ENCODE measurements around the gene KCNB1. TPM values are rescaled to one million over a fixed set of nuclear protein-coding genes. Genes with fewer than 3 reads are reported as not detected.

The KCNB1 gene
- total RNA-seq, 2 donors from 2014 or later = 2.8 to 16.1 TPM

- intact Hi-C loops (cut with DNase I) = no loop called here
- Histone ChIP-seq H3K36me3 (no peaks in the 10 kb centered on the region), H3K4me3 (no peak overlapping the region), H3K4me1 (replicated peaks) (no peaks in the 10 kb centered on the region), H3K27ac (no peak overlapping the region), H3K27me3 (replicated peaks; ENCODE audit: insufficient read depth) (no peaks in the 10 kb centered on the region), H3K9me3 (no peaks in the 10 kb centered on the region)
- 85% methylated on average over 17 of the region's 17 CpGs for WGBS
- no peak for TF ChIP-seq POLR2A (IDR thresholded peaks at IDR 0.05)
- TF ChIP-seq POLR2AphosphoS5 (IDR thresholded peaks at IDR 0.05) = no peak
- TF ChIP-seq CTCF (IDR thresholded peaks at IDR 0.05) = no peak
- no peak for DNase-seq (ENCODE audit: low spot score)
These were observed 34.7 kb upstream of the KCNB1 start for GRCh38 chr20:49516916-49517804.

GRCh38 chr20:49515586-49515985, 33.1 kb upstream of the KCNB1 start:
- DNase-seq (ENCODE audit: low spot score) = peak; percentile 65
- intact Hi-C loops (cut with DNase I) = no loop called here
- TF ChIP-seq POLR2A (IDR thresholded peaks at IDR 0.05) (no peak), POLR2AphosphoS5 (IDR thresholded peaks at IDR 0.05) (peak; percentile 52)

GRCh38 chr20:49513517-49513916, 31.0 kb upstream of the KCNB1 start:
- no peaks in the 10 kb centered on the region for H3K9me3 ChIP-seq
- no peak for DNase-seq (ENCODE audit: low spot score)
- TF ChIP-seq POLR2AphosphoS5 (IDR thresholded peaks at IDR 0.05) = no peak
- TF ChIP-seq CTCF (IDR thresholded peaks at IDR 0.05) = no peak
- TF ChIP-seq POLR2A (IDR thresholded peaks at IDR 0.05) = no peak
- H3K27me3 ChIP-seq (replicated peaks; ENCODE audit: insufficient read depth) = no peaks in the 10 kb centered on the region
- H3K27ac ChIP-seq = no peak overlapping the region
- 95% methylated on average over 2 of the region's 2 CpGs for WGBS
- no peak overlapping the region for H3K4me3 ChIP-seq
- intact Hi-C loops (cut with DNase I) = no loop called here
- H3K36me3 ChIP-seq = no peaks in the 10 kb centered on the region
- H3K4me1 ChIP-seq (replicated peaks) = no peaks in the 10 kb centered on the region

More at GRCh38 chr20:49515586-49515985, 33.1 kb upstream of the KCNB1 start:
- Histone ChIP-seq H3K36me3 (no peaks in the 10 kb centered on the region), H3K27ac (no peak overlapping the region), H3K9me3 (no peaks in the 10 kb centered on the region), H3K27me3 (replicated peaks; ENCODE audit: insufficient read depth) (no peaks in the 10 kb centered on the region), H3K4me3 (no peak overlapping the region), H3K4me1 (replicated peaks) (no peaks in the 10 kb centered on the region)
- WGBS = 29% methylated on average over 3 of the region's 3 CpGs

- no peak for DNase-seq (ENCODE audit: low spot score)
- intact Hi-C loops (cut with DNase I) = no loop called here
- H3K36me3 ChIP-seq = no peaks in the 10 kb centered on the region
- H3K27ac ChIP-seq = no peak overlapping the region
- TF ChIP-seq POLR2AphosphoS5 (IDR thresholded peaks at IDR 0.05) (no peak), CTCF (IDR thresholded peaks at IDR 0.05) (no peak), POLR2A (IDR thresholded peaks at IDR 0.05) (no peak)
- 95% methylated on average over 11 of the region's 11 CpGs for WGBS
- peaks cover 4% of the 10 kb centered on the region for H3K4me1 ChIP-seq (replicated peaks)
- H3K4me3 ChIP-seq = no peak overlapping the region
- H3K9me3 ChIP-seq = no peaks in the 10 kb centered on the region
- H3K27me3 ChIP-seq (replicated peaks; ENCODE audit: insufficient read depth) = no peaks in the 10 kb centered on the region
These were observed 30.5 kb upstream of the KCNB1 start for GRCh38 chr20:49513009-49513408.

- peaks cover 6% of the 10 kb centered on the region for H3K4me1 ChIP-seq (replicated peaks)
- no peaks in the 10 kb centered on the region for H3K36me3 ChIP-seq
- DNase-seq (ENCODE audit: low spot score) = no peak
- intact Hi-C loops (cut with DNase I) = no loop called here
- no peak for TF ChIP-seq CTCF (IDR thresholded peaks at IDR 0.05)
- TF ChIP-seq POLR2A (IDR thresholded peaks at IDR 0.05) = no peak
- TF ChIP-seq POLR2AphosphoS5 (IDR thresholded peaks at IDR 0.05) = no peak
- no peak overlapping the region for H3K4me3 ChIP-seq
- no peak overlapping the region for H3K27ac ChIP-seq
- no peaks in the 10 kb centered on the region for H3K9me3 ChIP-seq
- 97% methylated on average over 2 of the region's 2 CpGs for WGBS
- H3K27me3 ChIP-seq (replicated peaks; ENCODE audit: insufficient read depth) = no peaks in the 10 kb centered on the region
These were observed 29.5 kb upstream of the KCNB1 start for GRCh38 chr20:49511788-49512525.

Measured in prostate gland (tissue), 2 donors.